ENCODE measurements around the gene SLC37A1.
A peak's percentile ranks its signal among the peaks of the same experiment; 100 is the strongest.

GRCh38 chr21:42474043-42474831, 39.4 kb upstream of the SLC37A1 start:
- TF ChIP-seq, protein P1, sequence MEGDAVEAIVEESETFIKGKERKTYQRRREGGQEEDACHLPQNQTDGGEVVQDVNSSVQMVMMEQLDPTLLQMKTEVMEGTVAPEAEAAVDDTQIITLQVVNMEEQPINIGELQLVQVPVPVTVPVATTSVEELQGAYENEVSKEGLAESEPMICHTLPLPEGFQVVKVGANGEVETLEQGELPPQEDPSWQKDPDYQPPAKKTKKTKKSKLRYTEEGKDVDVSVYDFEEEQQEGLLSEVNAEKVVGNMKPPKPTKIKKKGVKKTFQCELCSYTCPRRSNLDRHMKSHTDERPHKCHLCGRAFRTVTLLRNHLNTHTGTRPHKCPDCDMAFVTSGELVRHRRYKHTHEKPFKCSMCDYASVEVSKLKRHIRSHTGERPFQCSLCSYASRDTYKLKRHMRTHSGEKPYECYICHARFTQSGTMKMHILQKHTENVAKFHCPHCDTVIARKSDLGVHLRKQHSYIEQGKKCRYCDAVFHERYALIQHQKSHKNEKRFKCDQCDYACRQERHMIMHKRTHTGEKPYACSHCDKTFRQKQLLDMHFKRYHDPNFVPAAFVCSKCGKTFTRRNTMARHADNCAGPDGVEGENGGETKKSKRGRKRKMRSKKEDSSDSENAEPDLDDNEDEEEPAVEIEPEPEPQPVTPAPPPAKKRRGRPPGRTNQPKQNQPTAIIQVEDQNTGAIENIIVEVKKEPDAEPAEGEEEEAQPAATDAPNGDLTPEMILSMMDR (IDR thresholded peaks at IDR 0.05) = no peak
- TF ChIP-seq EP300 (IDR thresholded peaks at IDR 0.05) (peak in 1 of 4 donors; percentile 47), POLR2A (IDR thresholded peaks at IDR 0.05) (no peak)
